Measurements from ENCODE around the gene SLC25A43. TPM values are rescaled to one million over a fixed set of nuclear protein-coding genes. Genes with fewer than 3 reads are reported as not detected.

Gene SLC25A43
- total and polyA plus RNA-seq, 4 donors, result 3.6 to 18.7 (median 13.6) TPM

- Histone ChIP-seq H3K4me3 (no peak overlapping the region), H3K4me1 (ENCODE audit: control insufficient read depth in 5 of 5, insufficient read depth in 5 of 5, low read length in 5 of 5) (no peaks in the 10 kb centered on the region), H3K36me3 (ENCODE audit: control insufficient read depth in 4 of 4, insufficient read depth in 4 of 4, low read length in 4 of 4) (no peaks in the 10 kb centered on the region), H3K9ac (ENCODE audit: insufficient read depth in 1 of 2, low read length in 2 of 2) (no peak overlapping the region), H3K27ac (ENCODE audit: low read depth in 1 of 2, low read length in 1 of 2) (peak overlapping the region in 1 of 2 donors; percentile 48), H3K9me3 (ENCODE audit: control insufficient read depth in 4 of 4, insufficient read depth in 3 of 4, low read length in 3 of 4) (no peaks in the 10 kb centered on the region), H3K27me3 (ENCODE audit: control insufficient read depth in 3 of 3, insufficient read depth in 3 of 3, low read length in 2 of 3) (no peaks in the 10 kb centered on the region)
- TF ChIP-seq CTCF (IDR thresholded peaks at IDR 0.05; ENCODE audit: control extremely low read depth, extremely low read depth), result no peak
- ATAC-seq (ENCODE audit: insufficient read depth, low FRiP score), result peak; percentile 31
- WGBS, 2 donors, result 70 to 93% methylated on average over 4 of the region's 4 CpGs
- DNase-seq, result peak in 1 of 3 donors; percentile 49
These were observed 82.2 kb downstream of the SLC25A43 start for GRCh38 chrX:119481323-119481801.

GRCh38 chrX:119482041-119482440, 82.9 kb downstream of the SLC25A43 start:
- 54 to 55% methylated on average over 10 of the region's 10 CpGs for WGBS, 2 donors
- DNase-seq (no peak), ATAC-seq (ENCODE audit: insufficient read depth, low FRiP score) (no peak)
- H3K27ac ChIP-seq (ENCODE audit: low read depth in 1 of 2, low read length in 1 of 2), result peak overlapping the region; percentile 73 to 76
- H3K27me3 ChIP-seq (ENCODE audit: control insufficient read depth in 3 of 3, insufficient read depth in 3 of 3, low read length in 2 of 3), result no peaks in the 10 kb centered on the region
- H3K4me1 ChIP-seq (ENCODE audit: control insufficient read depth in 5 of 5, insufficient read depth in 5 of 5, low read length in 5 of 5), result no peaks in the 10 kb centered on the region
- H3K9me3 ChIP-seq (ENCODE audit: control insufficient read depth in 4 of 4, insufficient read depth in 3 of 4, low read length in 3 of 4), result no peaks in the 10 kb centered on the region
- no peak overlapping the region for H3K4me3 ChIP-seq
- no peak overlapping the region for H3K9ac ChIP-seq (ENCODE audit: insufficient read depth in 1 of 2, low read length in 2 of 2)
- no peaks in the 10 kb centered on the region for H3K36me3 ChIP-seq (ENCODE audit: control insufficient read depth in 4 of 4, insufficient read depth in 4 of 4, low read length in 4 of 4)
- TF ChIP-seq CTCF (IDR thresholded peaks at IDR 0.05; ENCODE audit: control extremely low read depth, extremely low read depth), result no peak

GRCh38 chrX:119482481-119483480, 83.6 kb downstream of the SLC25A43 start:
- peak; percentile 58 for TF ChIP-seq CTCF (IDR thresholded peaks at IDR 0.05; ENCODE audit: control extremely low read depth, extremely low read depth)
- Histone ChIP-seq H3K36me3 (ENCODE audit: control insufficient read depth in 4 of 4, insufficient read depth in 4 of 4, low read length in 4 of 4) (no peaks in the 10 kb centered on the region), H3K9ac (ENCODE audit: insufficient read depth in 1 of 2, low read length in 2 of 2) (peak overlapping the region in 1 of 2 donors; percentile 2), H3K4me3 (no peak overlapping the region), H3K27ac (ENCODE audit: low read depth in 1 of 2, low read length in 1 of 2) (peak overlapping the region; percentile 73 to 76), H3K27me3 (ENCODE audit: control insufficient read depth in 3 of 3, insufficient read depth in 3 of 3, low read length in 2 of 3) (no peaks in the 10 kb centered on the region), H3K9me3 (ENCODE audit: control insufficient read depth in 4 of 4, insufficient read depth in 3 of 4, low read length in 3 of 4) (no peaks in the 10 kb centered on the region), H3K4me1 (ENCODE audit: control insufficient read depth in 5 of 5, insufficient read depth in 5 of 5, low read length in 5 of 5) (no peaks in the 10 kb centered on the region)
- 17 to 35% methylated on average over 38 to 48 of the region's 48 CpGs for WGBS, 2 donors
- peak; percentile 80 for ATAC-seq (ENCODE audit: insufficient read depth, low FRiP score)
- peak; percentile 60 to 71 (median 66) for DNase-seq

All from lung (tissue), 12 donors.